Muscle of back (tissue), 11 donors: ENCODE measurements around the gene HDAC10. TPM values are rescaled to one million over a fixed set of nuclear protein-coding genes. Genes with fewer than 3 reads are reported as not detected.
"Not testable (repeated sequence)": the region's sequence is repeated elsewhere in the genome, so short reads cannot be mapped to it uniquely, and the experiment has no call there.

ENCODE experiments used
- DNase-seq, 3 donors: peaks; one replicate each; pipeline versions ENCODE4 v3.0.0 to v3.0.0-alpha.2; 2013
- polyA plus RNA-seq, 10 donors: library from polyadenylated mRNA; unstranded; fragments of 120-200 nt; gene quantifications; one replicate each; pipeline ENCODE4 v1.2.1, GENCODE V29; 2013; ENCODE audit not compliant: insufficient read length in 10 of 10

The HDAC10 gene
- polyA plus RNA-seq, 10 donors: 9.2 to 23.1 (median 16.1) TPM

DNA sequence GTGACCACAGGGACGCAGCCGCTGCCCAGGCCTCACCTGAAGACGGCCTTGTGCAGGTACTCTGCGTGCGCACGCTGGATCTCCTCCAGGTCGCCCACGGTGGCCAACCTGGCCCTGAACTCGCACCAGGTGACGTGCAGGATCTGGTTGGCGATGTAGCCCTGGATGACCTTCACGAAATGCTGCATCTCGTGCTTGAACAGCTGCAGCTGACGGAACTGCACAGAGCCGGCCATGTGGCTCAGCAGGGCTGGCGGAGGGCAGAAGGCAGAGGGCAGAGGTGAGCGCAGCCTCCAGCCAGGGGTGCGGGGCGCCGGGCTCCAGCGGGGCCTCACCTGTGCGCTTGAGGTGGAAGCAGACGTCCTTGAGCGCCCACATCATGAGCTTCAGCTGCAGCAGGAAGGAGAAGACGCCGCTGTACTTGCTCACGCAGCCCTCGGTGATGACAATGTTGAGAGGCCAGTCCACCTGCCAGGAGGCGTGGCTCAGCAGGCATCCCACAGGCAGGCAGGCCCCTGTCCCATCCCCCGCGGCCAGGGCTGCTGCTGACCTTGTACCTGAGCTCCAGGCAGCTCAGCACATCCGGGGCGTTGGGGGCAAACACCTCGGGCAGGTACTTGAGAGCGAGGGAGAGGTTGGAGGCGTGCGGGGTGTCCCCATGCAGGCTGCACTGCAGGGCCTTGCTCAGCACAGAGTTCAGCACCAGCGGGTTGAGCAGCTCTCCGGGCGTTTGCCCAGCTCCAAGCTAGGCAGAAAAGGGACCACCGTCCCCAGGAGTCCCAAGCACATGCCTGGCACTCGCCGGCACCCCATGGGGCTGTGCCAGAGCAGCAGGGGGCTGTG is 32.7 kb downstream of the HDAC10 start:
- no peak for DNase-seq

DNA sequence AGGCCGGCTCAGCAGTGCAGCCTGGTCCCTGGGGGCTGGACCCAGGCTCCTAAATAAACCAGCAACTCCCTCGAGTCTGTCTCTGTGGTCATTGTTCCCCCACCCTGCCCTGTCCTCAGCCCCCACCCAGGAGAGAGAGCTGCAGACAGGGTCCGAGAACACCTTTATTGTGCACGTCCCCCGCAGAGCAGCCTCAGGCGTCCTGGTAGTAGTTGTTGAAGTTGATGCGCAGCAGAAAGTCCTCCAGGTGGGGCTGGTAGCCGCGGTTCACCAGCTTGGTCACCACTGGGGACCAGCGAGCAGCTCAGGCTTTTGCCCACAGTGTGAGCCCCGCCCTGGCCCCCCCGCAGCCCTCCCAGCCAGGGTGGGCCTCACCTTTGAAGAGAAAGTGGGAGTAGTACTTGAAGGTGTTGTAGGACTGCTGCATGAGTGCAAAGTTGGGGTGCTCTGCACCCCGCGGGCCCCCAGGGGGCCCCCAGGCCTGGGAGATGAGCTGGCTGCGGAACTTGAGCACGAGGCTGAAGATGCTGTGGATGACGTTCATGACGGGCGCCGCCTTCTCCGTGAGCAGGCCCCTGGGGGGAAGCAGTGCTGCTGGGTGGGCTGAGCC is 33.4 kb downstream of the HDAC10 start:
- DNase-seq: no peak

DNA sequence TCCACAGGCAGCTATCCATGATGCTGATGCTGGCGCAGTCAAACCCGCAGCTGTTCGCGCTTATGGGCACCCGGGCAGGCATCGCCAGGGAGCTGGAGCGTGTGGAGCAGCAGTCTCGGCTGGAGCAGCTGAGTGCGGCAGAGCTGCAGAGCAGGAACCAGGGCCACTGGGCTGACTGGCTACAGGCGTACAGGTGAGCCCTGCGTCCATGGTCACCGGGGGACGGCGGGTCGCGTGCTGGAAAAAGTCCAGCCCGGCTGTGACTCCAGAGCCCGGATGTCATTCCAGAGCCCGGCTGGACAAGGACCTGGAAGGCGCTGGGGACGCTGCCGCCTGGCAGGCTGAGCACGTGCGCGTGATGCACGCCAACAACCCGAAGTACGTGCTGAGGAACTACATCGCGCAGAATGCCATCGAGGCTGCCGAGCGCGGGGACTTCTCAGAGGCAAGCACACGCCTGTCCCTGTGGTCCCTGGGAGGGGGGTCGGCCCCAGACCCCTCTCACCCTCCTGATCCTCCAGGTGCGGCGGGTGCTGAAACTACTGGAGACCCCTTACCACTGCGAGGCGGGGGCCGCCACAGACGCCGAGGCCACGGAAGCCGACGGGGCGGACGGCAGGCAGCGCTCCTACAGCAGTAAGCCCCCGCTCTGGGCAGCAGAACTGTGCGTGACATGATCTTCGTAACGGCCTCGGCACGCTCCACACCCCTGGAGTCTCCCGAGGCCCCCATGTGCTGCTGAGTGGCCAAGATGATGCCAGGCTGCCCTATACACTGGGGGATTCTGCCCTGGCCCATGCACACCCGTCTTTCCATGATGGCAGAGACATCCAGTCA is 34.2 kb downstream of the HDAC10 start:
- no peak for DNase-seq

DNA sequence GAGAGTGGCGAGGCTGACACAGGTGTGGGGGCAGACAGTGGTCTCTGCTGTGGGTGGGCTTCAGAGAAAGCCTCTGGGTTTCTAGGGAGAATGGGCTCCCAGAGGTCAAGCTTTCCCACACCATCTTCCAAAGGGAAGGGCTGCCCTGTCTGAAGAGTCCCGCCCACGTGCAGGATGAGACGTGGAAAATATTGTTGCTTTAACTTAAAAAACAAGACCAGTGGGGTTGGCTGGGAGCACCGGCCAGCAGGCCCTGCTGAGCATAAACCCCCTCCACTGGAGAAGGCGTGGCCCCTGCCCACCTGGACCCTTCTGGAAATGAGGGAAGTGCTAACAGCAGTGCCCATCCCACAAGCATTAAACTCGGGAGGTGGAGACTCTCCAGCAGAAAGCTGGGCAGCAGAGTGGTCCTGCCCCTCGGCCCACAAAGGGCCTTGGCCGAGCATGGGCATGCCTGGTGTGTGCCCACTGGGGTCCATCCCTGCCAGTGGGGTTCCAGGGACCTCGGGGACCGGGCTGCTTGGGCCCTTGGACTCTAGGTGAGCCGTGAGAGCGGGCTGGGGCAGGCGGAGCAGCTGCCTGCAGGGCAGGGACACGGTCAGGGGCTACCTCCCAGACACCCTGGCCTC is 34.9 kb downstream of the HDAC10 start:
- DNase-seq: peak in 1 of 3 donors; percentile 60

DNA sequence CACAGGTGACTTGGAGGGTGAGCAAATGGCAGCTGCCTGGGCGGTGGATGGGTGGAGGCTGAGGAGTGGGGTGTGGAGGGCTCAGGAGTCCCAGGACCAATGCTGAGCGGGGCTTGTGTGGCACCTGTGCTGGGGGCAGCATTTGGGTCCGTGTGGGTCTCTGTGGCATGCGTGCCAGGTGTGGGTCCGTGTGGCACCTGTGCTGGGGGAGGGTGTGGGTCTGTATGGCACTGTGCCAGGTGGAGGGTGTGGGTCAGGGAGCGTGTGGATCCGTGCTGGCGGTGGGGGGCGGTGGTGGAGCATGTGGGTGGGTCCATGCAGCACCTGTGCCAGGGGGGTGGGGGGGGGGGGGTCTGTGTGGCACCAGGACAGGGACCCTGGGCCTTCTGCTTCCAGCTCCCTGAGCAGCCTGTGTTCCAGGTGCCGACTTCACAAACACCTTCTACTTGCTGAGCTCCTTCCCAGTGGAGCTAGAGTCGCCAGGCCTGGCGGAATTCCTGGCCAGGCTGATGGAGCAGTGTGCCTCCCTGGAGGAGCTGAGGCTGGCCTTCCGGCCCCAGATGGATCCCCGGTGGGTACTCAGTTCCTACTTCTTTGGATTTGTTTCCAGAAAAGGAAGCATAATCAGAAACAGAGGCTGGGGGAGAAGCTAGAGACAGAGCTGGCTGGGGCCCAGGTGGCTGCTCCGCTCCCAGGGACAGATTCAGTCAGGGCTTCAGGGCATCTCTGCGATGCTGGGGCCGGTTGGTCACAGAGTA is 35.6 kb downstream of the HDAC10 start:
- peak in 1 of 3 donors; percentile 62 for DNase-seq

DNA sequence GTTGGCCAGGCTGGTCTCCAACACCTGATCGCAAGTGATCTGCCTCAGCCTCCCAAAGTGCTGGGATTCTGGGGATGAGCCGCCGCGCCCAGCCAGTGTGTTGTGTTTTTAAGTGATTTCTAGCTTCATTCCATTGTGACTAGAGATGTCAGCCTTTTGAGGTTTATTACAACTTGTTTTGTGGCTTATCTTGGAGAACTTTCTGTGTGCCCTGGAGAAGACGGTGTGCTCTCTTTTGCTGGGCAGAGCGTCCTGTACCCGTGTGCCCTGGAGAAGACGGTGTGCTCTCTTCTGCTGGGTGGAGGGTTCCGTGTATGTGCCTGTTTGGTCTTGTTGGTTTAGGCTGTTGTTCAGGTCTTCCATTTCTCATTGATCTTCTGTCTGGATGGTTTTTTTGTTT is 37.8 kb downstream of the HDAC10 start:
- DNase-seq: no peak

DNA sequence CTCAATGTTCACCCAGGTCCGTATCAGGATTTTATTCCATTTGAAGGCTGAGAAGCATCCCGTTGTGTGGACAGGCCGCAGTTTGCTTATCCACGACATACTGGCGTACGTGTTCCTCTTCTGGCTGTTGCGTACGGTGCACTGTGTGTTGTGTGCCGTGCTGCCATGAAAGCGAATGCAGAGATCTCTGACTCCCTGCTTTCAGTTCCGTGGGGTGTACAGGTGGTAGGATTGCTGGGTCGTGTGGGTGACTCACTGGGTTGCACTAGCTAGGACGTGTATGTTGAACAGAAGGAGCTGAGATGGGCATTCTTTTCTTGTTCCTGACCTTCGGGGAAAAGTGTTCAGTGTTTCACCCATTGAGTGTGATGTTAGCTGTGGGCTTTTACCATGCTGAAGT is 39.9 kb downstream of the HDAC10 start:
- DNase-seq: no peak

DNA sequence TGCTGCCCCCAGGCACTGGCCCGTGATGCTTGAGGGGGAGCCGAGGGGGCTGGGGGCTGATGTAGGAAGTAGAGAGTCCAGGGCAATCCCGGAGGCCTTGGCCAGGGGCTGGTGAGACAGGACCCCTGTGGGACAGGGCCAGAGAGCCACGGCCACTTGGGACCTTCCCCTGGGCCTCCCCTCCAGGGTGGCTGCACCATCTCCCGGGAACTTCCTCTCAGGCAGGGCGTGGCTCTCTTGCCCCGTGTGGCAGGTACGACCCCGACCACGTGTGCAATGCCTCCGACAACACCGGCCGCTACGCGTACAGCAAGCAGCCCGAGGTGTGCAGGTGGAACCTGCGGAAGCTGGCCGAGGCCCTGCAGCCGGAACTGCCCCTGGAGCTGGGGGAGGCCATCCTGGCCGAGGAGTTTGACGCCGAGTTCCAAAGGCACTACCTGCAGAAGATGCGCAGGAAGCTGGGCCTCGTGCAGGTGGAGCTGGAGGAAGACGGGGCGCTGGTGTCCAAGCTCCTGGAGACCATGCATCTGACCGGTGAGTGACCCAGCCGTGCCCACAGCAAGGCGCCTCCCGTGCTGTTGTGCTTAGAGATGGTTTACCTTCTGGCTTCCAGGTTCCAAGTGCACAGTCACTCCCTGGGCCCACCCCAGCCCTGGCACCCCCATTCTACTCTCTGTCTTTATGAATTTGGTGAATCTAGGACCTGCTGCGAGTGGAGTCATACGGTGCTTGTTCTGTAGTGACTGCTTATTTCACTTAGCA is 40.5 kb downstream of the HDAC10 start:
- DNase-seq: no peak

DNA sequence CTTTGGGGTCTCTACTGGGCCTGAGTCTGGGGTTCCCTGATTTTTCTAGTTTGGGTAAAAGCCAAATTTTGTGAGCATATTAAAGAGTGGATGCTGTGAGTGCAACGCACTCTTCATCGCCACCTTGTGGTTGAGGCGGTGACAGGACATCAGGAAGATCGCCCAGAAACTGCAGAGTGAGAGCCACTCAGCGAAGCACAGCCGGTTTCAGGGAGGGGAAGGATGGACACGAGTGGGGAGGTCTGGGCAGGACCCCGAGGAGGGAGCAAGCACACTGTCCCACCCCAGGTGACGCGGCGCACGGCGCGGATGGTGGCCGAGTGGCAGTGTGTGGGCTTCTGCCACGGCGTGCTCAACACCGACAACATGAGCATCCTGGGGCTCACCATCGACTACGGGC is 41.2 kb downstream of the HDAC10 start:
- peak in 2 of 3 donors; percentile 37 to 83 for DNase-seq

DNA sequence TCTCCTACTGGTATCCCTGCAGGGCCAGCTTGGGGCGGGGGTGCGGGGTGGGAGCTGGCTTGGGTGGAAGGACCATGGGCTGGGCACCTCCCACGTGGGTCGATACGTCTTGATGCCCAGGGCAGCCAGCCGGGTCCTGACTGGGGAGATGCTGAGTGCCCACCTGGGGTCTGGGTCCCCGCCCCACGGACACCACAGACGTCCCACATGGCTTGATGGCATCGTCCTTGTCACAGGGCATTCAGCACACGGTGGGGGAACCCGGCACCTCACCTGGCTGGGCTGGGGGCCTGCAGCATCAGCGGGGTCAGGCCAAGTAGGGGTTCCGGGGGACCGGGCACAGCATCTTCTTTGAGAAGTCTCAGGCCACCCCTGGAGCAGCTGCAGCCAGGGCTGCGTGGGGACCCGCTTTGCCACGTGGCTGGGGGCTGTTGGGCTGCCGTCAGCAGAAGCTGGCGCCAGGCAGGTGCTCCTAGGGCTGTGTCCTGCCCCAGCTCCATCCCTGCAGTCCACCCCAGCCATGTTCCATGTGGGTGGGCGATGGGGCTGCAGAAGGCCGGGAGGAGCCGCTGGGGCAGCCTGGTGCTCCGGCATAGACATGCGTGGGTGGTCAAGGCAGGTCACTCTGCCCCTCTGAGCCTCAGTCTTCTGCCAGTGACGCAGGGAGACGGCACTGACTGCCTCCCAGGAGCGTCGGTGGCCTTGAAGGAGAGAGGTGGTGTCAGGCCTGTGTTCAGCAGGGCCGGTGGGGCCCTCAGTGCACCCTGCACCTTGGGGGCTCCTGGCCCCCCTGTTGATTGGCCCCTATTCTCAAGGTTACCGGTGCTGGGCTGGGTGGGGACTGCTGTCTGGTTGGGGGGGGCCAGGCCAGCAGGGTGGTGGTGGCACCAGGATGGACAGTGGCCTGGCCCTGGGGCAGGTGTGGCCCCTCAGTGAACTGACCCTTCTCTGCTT is 41.8 kb downstream of the HDAC10 start:
- no peak for DNase-seq

DNA sequence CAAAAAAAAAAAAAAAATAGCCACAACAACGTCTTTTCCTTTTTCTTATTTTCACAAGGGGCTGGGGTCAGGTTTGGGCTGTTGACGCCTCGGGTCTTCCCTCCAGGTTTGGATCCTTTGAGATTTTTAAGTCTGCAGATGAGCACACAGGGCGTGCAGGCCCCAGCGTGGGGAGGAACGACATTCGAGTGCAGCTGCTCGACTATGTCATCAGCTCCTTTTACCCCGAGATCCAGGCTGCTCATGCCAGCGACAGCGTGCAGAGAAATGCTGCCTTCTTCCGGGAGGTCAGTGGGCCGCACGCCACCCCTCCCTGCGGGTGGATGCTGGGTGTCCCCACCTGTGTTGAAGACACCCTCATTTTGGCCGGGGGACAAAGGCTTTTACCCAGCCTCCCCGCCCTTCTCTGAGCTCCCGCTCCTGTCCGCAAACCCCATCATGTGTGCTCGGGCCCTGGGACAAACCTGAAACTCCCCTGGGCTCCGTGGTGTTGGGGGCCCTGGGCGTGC is 42.6 kb downstream of the HDAC10 start:
- no peak for DNase-seq

DNA sequence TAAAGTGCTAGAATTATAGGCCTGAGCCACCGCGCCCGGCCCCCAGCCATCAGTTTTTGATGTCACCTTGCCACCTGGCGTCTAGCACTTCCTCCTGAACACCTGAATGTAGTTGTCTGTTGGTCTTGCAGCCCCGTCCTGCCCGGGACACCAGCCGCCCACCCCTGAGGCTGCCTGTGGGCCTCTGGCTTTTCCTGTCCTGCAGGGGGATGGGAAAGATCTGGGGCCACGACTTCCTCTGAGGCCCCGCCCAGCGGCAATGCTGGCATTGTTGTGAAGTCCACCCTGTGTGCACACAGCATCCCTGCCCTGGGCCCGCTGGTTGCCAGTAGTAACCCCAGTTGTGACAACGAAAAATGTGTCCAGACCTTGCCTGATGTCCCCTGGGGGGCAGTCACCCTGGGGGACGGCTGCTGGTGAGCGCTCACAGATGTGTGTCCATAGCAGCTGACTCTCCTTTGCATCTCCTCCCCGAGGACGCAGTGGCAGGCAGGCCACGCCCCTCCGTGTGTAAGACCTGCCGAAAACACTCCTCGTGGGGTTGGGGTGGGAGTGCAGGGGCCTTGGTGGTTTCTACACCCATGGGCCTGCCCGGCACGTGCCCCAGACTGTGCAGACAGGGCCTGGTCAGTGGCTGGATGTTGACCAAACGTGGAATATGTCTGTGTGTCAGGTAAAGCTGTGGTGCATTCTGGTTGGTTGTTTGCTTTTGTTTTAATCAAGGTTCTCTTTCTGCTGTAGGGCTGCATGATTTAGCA is 43.5 kb downstream of the HDAC10 start:
- peak in 1 of 3 donors; percentile 24 for DNase-seq

DNA sequence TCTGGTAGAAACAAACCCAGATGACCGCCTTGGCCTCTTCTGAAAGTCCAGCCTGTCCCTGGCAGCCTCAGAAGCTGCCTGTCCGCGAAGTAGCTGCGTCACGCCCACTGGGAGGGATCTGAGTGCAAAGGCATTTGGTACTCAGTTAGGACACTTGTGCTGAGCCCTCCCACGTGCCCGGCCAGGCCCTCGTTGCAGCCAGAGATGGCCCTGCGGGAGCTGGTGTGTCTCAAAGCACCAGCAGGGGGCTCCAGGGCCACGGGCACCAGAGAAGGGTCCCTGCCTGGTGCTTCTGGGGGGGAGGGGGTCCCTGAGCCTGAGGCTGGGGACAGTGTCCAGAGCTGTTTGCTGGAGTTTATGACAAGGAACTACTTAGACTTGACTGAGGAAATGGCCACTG is 44.5 kb downstream of the HDAC10 start:
- DNase-seq: peak in 1 of 3 donors; percentile 35

DNA sequence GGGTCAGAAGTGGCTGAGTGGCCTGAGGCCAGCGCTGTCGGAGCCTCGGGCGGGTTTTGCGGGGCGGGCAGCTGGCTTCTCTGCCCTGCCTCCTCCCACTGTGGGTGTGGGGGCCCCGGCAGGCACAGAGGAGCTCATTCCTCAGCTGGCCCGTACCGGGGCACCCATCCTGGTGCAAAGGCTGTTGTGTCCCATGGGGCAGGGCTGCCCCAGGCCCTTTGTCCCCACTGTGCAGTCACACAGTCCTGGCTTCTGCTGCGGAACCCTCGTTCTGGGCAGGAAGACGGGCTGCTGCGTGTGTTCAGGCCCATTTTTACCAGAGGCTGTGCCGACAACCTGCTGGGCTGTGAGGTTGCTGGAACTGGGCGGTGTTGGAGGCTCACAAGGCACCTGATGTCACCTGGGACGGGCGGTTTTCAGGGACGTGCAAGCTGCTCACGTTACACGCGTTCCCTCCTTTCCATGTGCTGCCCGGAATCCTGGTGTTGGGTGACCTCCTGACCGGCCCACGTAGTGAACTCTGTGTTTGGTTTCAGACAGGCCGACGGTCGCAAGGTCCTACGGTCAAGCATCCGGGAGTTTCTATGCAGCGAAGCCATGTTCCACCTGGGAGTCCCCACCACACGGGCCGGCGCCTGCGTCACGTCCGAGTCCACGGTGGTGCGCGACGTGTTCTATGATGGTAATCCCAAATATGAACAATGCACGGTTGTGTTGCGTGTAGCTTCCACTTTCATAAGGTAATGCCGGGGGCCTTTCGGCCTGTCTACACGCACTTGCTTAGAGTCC is 45.1 kb downstream of the HDAC10 start:
- no peak for DNase-seq

DNA sequence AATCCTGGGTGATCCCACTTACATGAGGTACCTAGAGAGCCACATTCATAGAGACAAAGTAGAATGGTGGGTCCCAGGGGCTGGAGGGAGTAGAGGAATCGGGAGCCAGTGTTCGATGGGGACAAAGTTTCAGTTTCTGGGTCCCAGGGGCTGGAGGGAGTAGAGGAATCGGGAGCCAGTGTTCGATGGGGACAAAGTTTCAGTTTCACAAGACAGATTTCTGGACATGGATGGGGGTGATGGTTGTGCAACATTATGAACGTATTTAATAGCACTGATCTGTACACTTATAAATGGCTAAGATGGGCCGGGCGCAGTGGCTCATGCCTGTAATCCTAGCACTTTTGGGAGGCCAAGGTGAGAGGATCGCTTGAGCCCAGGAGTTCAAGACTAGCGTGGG is 46.1 kb downstream of the HDAC10 start:
- DNase-seq: not testable (repeated sequence)

DNA sequence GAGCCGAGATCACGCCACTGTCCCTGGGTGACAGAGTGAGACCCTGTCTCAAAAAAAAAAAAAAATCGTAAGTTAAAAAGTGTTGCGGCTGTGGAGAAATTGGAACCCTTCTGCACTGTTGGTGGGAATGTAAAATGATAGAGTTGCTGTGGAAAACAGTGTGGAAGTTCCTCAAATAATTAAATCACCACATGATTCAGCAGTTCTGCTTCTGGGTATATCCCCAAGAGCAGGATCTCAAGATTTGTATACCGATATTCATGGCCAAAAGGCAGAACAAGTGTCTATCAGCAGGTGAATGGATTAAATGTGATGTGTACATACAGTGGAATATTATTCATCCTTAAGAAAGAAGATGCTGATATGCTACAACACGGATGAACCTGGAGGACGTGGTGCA is 46.5 kb downstream of the HDAC10 start:
- DNase-seq: no peak

DNA sequence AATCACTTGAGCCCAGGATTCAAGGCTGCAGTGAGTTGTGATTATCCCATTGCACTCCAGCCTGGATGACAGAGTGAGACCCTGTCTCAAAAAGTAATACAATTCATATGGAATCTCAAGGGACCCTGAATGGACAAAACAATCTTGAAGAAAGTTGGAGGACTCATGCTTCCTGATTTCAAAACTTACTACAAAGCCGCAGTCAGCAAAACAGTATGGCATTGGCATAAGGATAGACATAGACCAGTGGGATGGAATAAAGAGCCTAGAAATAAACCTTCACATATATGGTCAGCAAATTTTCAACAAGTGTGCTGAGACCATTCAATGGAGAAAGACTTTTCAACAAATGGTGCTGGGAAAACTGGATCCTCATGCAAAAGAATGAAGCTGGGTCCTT is 47.8 kb downstream of the HDAC10 start:
- no peak for DNase-seq
